H1 (cell line): Measurements from ENCODE around the gene TMCC1. TPM values are rescaled to one million over a fixed set of nuclear protein-coding genes. Genes with fewer than 3 reads are reported as not detected.

ENCODE experiments used
- CHD7 ChIP-seq: fragments of 300-600 bp; sonication (generic); IDR thresholded peaks from 2 replicates; pipeline ENCODE4 v1.7.1; 2012; ENCODE audit warnings: low read length, moderate library complexity, mild to moderate bottlenecking, inconsistent platforms; ENCODE audit not compliant: insufficient replicate concordance
- polyA plus RNA-seq, 7 experiments: library from polyadenylated mRNA; depleted of rRNA in 3 of 7; stranded (reverse) in 5 of 7; unstranded in 2 of 7; fragments of >200 nt in 5 of 7; fragments of 200-250 nt in 2 of 7; gene quantifications; 1 replicate in 5 of 7; 2 replicates in 1 of 7; 4 replicates in 1 of 7; pipeline versions ENCODE4 v1.2.1 to v1.2.3, GENCODE V29; 2011 to 2013; ENCODE audit warnings: missing spikeins in 2 of 7, mixed read lengths in 2 of 7
- total RNA-seq: library from RNA; stranded (reverse); fragmentation: NEBNext Ultra II Directional; extraction: Animal tissue kit (Norgen Biotek cat#: 25700); gene quantifications from 2 replicates; pipeline ENCODE4 v1.2.1, GENCODE V29; 2021

Gene TMCC1
- total and polyA plus RNA-seq, 2 of the 8 experiments (the other 6 are each of a cell fraction or from before 2014, with no cell fraction given) = 10.4 to 27.1 TPM

DNA sequence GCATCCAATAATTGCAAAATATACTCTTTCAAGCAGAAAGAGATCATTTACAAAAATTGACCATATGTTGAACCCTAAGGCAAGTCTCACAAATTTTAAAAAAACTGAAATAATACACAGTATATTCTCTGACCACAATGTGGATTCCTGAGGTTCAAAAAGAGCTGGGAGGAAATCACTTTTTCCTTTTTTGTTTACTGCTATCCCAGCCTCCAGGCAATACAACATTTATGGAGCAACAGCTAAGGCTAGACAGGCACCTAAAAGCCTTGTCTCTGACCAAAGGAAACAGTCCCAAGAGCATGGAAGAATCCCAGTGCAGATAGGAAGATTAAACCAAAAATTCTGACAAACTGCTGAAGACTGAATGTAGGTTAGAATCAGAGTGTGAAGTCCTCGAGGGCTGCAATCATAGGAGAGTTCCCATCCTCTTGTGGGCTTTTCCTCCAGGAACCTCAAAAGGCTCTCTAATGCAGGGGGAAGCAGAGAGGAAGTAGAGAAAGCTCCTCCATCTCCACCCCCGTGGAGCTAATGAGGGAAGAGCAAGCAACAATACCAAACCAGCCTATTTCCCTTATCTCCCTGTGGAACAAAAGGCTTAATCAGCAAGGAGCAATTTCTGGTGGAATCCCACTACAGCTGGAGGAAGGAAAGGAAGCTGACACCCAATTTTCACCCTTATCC, 57.0 kb downstream of the TMCC1 start (continued):
- TF ChIP-seq CHD7 = no peak
